GM12801 (cell line): Measurements from ENCODE around the gene G6PC3.

Experiments used
- TF ChIP-seq, protein P1 (sequence below): IDR thresholded peaks from one replicate; pipeline ENCODE4 v1.5.1; 2011; ENCODE audit warnings: control low read depth; ENCODE audit not compliant: insufficient read length; ENCODE audit errors: extremely low read depth

Gene G6PC3

DNA sequence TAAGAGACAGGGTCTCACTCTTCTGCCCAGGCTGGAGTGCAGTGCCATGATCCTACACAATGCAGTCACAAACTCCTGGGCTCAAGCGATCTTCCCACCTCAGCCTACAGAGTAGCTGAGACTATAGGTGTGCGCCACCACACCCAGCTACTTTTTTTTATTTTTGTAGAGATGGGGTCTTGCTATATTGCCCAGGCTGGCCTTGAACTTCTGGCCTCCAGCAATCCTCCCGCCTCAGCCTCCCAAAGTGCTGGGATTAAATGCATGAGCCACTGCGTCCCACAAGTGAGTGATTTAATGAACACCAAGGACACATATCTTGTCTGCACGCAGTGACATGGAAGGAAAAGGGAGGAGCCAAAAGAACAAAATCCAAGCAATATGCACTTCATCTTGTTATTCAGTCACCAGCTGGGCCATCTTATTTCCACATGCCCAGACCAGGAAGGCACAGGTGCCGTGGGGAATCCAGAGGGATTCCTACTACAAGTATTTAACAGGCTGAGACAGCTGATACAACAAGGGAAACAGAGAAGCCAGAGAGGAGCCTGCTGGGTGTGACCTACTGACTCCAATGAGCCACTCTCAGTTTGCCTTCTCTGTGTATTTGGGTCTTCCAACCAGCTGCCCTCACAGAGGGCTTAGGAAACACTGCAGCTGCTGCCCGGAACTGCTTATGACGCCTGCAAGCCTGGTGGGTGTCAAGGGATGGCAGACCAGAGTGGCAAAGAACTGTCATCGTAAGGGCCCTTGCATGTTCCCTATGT is 21.1 kb upstream of the G6PC3 start:
- TF ChIP-seq, protein P1, sequence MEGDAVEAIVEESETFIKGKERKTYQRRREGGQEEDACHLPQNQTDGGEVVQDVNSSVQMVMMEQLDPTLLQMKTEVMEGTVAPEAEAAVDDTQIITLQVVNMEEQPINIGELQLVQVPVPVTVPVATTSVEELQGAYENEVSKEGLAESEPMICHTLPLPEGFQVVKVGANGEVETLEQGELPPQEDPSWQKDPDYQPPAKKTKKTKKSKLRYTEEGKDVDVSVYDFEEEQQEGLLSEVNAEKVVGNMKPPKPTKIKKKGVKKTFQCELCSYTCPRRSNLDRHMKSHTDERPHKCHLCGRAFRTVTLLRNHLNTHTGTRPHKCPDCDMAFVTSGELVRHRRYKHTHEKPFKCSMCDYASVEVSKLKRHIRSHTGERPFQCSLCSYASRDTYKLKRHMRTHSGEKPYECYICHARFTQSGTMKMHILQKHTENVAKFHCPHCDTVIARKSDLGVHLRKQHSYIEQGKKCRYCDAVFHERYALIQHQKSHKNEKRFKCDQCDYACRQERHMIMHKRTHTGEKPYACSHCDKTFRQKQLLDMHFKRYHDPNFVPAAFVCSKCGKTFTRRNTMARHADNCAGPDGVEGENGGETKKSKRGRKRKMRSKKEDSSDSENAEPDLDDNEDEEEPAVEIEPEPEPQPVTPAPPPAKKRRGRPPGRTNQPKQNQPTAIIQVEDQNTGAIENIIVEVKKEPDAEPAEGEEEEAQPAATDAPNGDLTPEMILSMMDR = no peak

DNA sequence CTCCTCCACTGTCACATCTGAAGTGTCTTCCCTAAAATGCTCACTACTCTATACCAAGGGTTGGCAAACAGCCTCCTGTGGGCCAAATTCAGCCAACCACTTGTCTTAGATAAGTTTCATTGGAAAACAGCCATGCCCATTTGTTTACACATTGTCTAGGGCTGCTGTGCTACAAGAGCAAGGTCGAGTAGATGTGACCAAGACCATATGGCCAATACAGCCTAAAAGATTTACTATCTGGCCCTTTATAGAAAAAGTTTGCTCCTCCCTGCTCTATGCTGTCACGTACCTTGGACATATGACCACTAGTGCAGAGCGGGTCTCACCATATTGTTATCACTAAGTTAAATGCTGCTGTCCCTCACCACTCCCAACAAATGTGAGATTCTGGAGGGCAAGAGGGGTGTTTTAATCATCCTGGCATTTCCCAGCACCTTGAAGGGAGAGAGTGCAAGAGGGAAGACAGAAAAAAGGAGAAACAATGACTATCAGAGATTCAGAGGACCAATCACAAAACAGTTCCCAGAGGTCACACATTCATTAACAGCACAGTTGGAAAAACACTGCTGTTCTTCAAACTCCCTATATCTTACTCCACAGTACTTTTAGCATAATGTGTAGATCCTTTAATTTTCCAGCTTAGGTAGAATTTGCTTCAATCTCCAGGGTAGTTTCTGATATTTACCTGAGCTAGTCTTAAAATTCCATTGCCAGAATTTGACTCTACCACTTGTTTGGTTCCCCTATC is 17.2 kb upstream of the G6PC3 start:
- TF ChIP-seq, protein P1 = no peak

DNA sequence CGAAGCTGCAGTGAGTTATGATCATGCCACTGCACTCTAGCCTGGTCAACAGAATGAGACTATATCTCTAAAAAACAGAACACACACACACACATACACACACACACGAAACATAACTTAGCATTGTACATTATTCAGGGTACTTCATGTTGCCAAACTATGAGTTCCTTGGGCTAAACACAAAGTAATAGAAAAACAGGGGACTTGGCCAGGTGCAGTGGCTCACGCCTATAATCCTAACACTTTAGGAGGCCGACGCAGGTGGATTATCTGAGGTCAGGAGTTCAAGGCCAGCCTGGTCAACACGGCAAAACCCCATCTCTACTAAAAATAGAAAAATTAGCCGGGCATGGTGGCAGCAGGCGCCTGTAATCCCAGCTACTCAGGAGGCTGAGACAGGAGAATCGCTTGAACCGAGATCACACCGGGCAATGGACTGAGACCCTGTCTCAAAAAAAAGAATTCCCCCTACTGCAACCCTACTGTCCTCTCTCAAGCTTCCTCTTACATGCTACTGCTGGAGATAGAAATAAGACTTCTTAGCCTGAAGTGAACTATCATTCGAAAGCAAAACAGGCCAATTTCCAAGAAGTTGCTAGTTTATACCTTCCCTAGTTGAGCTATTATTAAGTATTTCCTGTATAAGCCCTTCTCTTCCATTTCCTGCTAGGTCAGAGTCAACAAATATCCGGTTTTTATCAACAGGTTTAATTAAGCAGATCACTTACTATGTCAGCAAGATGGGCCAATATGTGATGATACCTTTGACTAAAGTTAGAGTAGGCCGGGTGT is 11.2 kb upstream of the G6PC3 start:
- TF ChIP-seq, protein P1 = no peak

DNA sequence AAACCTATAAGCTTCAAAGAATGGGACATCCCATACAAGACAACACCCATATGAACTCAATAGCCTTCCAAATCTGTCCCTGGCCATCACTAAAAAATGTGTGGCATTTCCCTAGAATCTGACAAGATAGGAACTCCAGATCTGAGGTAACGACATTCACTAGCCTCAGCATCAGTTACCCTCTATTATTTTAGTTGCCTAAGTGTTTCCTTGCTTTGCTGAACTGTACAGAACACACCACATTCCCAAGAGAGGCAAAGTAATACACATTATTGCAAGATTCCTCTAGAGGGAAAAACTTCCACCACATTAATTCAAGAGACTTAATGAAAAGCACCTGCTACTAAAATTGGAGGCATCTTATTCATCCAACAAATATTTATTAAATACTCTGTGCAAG is 9.1 kb upstream of the G6PC3 start:
- TF ChIP-seq, protein P1 = no peak

DNA sequence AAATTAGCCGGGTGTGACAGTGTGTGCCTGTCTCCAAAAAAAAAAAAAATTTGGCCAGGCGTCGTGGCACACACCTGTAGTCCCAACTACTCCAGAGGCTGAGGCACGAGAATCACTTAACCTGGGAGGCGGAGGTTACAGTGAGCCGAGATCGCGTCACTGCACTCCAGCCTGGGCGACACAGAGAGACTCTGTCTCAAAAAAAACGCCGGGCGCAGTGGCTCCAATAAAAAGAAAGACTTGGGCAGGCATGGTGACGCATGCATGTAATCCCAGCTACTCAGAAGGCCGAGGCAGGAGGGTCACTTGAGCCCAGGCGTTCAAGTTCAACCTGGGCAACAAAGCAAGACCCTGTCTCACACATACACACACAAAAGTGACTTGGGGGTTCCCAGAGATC is 7.7 kb upstream of the G6PC3 start:
- TF ChIP-seq, protein P1 = no peak

DNA sequence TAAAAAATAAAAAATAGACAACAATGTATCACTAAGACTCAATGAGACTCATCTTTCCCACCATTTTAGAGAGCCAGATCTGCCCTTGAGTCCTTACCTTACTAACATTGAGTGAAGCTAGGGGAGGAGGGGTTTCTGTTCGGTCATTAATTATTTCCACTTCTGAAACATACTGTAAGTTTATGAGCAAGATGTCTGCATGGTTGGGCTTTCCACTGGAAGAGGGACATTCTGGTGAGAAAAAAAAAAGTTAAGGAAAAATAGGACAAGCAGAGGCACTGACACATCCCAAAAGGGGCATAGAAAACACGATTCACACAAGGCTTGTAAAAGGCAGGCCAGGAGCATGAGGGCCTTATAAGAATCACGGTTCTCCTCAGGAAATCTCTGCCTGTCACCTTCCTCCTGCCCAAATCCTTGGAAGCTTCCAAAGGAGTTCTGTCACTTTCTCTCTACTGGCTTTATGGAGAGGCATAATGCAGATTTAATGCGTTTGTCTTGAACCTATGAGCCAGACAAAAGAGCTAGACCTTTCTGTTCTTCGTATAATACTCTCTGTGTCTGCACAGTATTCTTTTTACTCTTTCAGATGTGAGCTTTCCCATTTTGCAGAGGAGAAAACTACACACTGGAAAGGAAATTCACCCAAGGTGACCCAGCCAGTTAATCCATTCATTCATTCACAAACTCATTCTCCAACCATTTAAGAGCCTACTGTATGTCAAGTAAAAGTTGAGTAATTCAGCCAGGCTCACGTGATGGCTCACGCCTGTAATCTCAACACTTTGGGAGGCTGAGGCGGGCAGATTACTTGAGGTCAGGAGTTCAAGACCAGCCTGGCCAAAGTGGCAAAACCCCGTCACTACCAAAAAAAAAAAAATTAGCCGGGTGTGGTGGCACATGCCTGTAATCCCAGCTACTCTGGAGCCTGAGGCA is 6.6 kb upstream of the G6PC3 start:
- TF ChIP-seq, protein P1 = no peak
